ENCODE results near the gene ALDH3B1.

Gene ALDH3B1

GRCh38 chr11:67997475-67997921 lies 12.6 kb upstream of the ALDH3B1 start:
- no peak for DNase-seq

- DNase-seq, result no peak
Measured at GRCh38 chr11:67998150-67999045, 11.7 kb upstream of the ALDH3B1 start.

GRCh38 chr11:67999201-67999629 lies 10.9 kb upstream of the ALDH3B1 start:
- no peak for DNase-seq

GRCh38 chr11:67999704-68000103 lies 10.4 kb upstream of the ALDH3B1 start:
- DNase-seq, result no peak

- no peak for DNase-seq
Measured at GRCh38 chr11:68002575-68002937, 7.6 kb upstream of the ALDH3B1 start.

GRCh38 chr11:68002938-68003845 lies 6.9 kb upstream of the ALDH3B1 start:
- peak; percentile 21 for DNase-seq

GRCh38 chr11:68003846-68004550 lies 6.1 kb upstream of the ALDH3B1 start, which contains the start of gene UNC93B1:
TSS of gene UNC93B1 (minus strand) at chr11:68004097. CDS start at chr11:68004043, 54 bp downstream.
- peak; percentile 44 for DNase-seq

- DNase-seq, result no peak
Measured at GRCh38 chr11:68004551-68005335, 5.4 kb upstream of the ALDH3B1 start.

GRCh38 chr11:68006606-68007166 lies 3.4 kb upstream of the ALDH3B1 start:
- DNase-seq, result no peak

GRCh38 chr11:68007498-68008380 lies 2.4 kb upstream of the ALDH3B1 start:
- no peak for DNase-seq

GRCh38 chr11:68008381-68009337 lies 1.5 kb upstream of the ALDH3B1 start:
- DNase-seq, result peak; percentile 79

- peak; percentile 9 for DNase-seq
Measured at GRCh38 chr11:68009391-68010089, 587 bp upstream of the ALDH3B1 start.

GRCh38 chr11:68011051-68011943 lies 1.2 kb downstream of the ALDH3B1 start:
- no peak for DNase-seq

- DNase-seq, result no peak
Measured at GRCh38 chr11:68012044-68012842, 2.1 kb downstream of the ALDH3B1 start.

GRCh38 chr11:68012843-68013610 lies 2.9 kb downstream of the ALDH3B1 start:
- DNase-seq, result no peak

- DNase-seq, result no peak
Measured at GRCh38 chr11:68013611-68014156, 3.6 kb downstream of the ALDH3B1 start.

Data from NCI-H2171 treated with DMSO at 0.1 percent for 48 hours (cell line).